HepG2 (cell line): ENCODE data around the gene PFN1.
A peak's percentile ranks its signal among the peaks of the same experiment; 100 is the strongest.

Experiments
- EZH2 ChIP-seq: conservative IDR thresholded peaks from 2 replicates; pipeline ENCODE4 v1.6.1; 2012; ENCODE audit warnings: mild to moderate bottlenecking, low read depth, low read length, moderate library complexity
- RBM39 ChIP-seq: fragments of 200-400 bp; formaldehyde crosslinking; IDR thresholded peaks from one replicate; pipeline ENCODE4 v1.6.1; 2018; ENCODE audit warnings: antibody characterized with exemption, mild to moderate bottlenecking, low read depth, low read length; ENCODE audit not compliant: poor library complexity, severe bottlenecking
- YY1 ChIP-seq: IDR thresholded peaks from 2 replicates; pipeline ENCODE4 v1.6.1; 2011; ENCODE audit warnings: low read length, low read depth, moderate library complexity, mild to moderate bottlenecking; ENCODE audit not compliant: insufficient read depth, insufficient replicate concordance

GRCh38 chr17:4986951-4987766, 38.8 kb upstream of the PFN1 start, which contains the start of gene CAMTA2:
- TF ChIP-seq EZH2 (no peak), YY1 (peak; percentile 90), RBM39 (no peak)
